ENCODE results near the gene IFITM5.

IFITM5 gene

DNA sequence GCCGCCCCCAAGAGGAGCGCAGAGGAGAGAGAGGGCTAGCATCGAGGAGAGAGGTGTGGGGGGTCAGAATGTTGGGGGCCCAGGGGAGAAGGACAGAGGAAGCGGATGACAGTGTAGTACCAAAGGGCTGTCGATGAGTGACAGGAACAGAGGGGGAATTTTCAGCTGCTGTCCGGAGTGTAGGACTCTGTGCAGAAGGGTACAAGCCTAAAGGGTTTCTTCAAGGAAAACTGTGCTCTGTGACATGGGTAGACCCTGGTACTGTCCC, 26.5 kb downstream of the IFITM5 start:
- no peak for TF ChIP-seq BACH2 (CRISPR knock-in tag; IDR thresholded peaks at IDR 0.05; ENCODE audit: borderline replicate concordance)
- TF ChIP-seq SNAI2 (CRISPR knock-in tag; IDR thresholded peaks at IDR 0.05), result no peak
- TF ChIP-seq RARB (CRISPR knock-in tag; IDR thresholded peaks at IDR 0.05), result no peak
- no peak for TF ChIP-seq ZFP30 (CRISPR knock-in tag; IDR thresholded peaks at IDR 0.05)
- TF ChIP-seq PPARA (CRISPR knock-in tag; IDR thresholded peaks at IDR 0.05; ENCODE audit: borderline replicate concordance), result no peak
- no peak for TF ChIP-seq TOX (CRISPR knock-in tag; IDR thresholded peaks at IDR 0.05; ENCODE audit: borderline replicate concordance)
- TF ChIP-seq ZC3H10 (CRISPR knock-in tag; IDR thresholded peaks at IDR 0.05), result no peak
- ATAC-seq, result no peak

DNA sequence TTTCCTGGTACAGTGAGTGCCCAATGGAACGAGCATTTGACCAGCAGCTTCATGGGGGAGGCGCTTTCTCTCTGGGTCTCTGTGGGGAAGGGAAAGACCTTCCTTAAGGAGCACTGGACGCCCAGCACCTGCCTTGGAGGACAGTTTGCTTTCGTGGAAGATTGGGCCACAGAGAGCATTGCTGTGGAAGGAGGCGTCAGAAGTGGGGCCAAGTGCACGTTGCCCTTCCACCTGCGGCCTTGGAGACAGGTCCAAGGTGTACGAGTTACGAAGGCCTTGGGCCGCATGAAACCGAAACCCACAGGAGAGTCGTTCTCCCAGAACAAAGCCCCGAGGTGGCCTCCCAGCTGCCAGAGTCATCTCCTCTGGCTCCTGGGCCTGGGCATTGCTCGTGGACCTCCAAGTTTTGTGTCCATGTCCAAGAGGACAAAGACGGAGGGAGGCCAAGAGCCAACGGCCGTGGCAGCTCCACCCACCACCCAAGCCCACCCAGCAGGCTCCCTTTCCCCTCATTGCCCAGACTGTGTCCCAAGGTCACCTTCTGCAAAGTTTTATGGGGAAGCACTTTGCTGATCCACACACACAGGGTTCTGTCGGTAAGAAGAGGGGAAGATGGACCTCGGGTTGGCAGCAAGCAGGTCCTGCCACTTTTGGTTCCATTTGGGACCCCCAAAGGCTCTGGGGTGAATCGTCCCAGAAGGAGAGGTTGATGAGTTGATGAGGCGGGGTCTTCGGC, 27.0 kb downstream of the IFITM5 start:
- no peak for ATAC-seq
- TF ChIP-seq CSRNP3 (CRISPR knock-in tag; IDR thresholded peaks at IDR 0.05) (no peak), TCF4 (CRISPR knock-in tag; IDR thresholded peaks at IDR 0.05; ENCODE audit: borderline replicate concordance) (no peak), TOX (CRISPR knock-in tag; IDR thresholded peaks at IDR 0.05; ENCODE audit: borderline replicate concordance) (no peak), ZFP30 (CRISPR knock-in tag; IDR thresholded peaks at IDR 0.05) (no peak), SNAI2 (CRISPR knock-in tag; IDR thresholded peaks at IDR 0.05) (no peak), OSR1 (CRISPR knock-in tag; IDR thresholded peaks at IDR 0.05) (no peak)
- TF ChIP-seq, protein P1, sequence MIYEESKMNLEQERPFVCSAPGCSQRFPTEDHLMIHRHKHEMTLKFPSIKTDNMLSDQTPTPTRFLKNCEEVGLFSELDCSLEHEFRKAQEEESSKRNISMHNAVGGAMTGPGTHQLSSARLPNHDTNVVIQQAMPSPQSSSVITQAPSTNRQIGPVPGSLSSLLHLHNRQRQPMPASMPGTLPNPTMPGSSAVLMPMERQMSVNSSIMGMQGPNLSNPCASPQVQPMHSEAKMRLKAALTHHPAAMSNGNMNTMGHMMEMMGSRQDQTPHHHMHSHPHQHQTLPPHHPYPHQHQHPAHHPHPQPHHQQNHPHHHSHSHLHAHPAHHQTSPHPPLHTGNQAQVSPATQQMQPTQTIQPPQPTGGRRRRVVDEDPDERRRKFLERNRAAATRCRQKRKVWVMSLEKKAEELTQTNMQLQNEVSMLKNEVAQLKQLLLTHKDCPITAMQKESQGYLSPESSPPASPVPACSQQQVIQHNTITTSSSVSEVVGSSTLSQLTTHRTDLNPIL (CRISPR knock-in tag; IDR thresholded peaks at IDR 0.05; ENCODE audit: low read depth), result no peak

- ATAC-seq, result no peak
- TF ChIP-seq ZNF565 (CRISPR knock-in tag; conservative IDR thresholded peaks at IDR 0.05; ENCODE audit: low read depth), result no peak
- TF ChIP-seq, protein P2, sequence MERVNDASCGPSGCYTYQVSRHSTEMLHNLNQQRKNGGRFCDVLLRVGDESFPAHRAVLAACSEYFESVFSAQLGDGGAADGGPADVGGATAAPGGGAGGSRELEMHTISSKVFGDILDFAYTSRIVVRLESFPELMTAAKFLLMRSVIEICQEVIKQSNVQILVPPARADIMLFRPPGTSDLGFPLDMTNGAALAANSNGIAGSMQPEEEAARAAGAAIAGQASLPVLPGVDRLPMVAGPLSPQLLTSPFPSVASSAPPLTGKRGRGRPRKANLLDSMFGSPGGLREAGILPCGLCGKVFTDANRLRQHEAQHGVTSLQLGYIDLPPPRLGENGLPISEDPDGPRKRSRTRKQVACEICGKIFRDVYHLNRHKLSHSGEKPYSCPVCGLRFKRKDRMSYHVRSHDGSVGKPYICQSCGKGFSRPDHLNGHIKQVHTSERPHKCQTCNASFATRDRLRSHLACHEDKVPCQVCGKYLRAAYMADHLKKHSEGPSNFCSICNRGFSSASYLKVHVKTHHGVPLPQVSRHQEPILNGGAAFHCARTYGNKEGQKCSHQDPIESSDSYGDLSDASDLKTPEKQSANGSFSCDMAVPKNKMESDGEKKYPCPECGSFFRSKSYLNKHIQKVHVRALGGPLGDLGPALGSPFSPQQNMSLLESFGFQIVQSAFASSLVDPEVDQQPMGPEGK (CRISPR knock-in tag; IDR thresholded peaks at IDR 0.05; ENCODE audit: borderline replicate concordance), result no peak
- TF ChIP-seq TSHZ2 (CRISPR knock-in tag; IDR thresholded peaks at IDR 0.05), result no peak
- no peak for TF ChIP-seq CSRNP3 (CRISPR knock-in tag; IDR thresholded peaks at IDR 0.05)
- no peak for TF ChIP-seq ZFP3 (CRISPR knock-in tag; IDR thresholded peaks at IDR 0.05)
- no peak for TF ChIP-seq GLIS3 (CRISPR knock-in tag; IDR thresholded peaks at IDR 0.05)
- TF ChIP-seq, protein P1 (CRISPR knock-in tag; IDR thresholded peaks at IDR 0.05; ENCODE audit: low read depth), result no peak
- no peak for TF ChIP-seq RARB (CRISPR knock-in tag; IDR thresholded peaks at IDR 0.05)
- TF ChIP-seq ESRRG (CRISPR knock-in tag; IDR thresholded peaks at IDR 0.05), result no peak
- TF ChIP-seq CSDC2 (CRISPR knock-in tag; IDR thresholded peaks at IDR 0.05), result no peak
Measured at GRCh38 chr11:271319-271715, 28.0 kb downstream of the IFITM5 start.
